Fibroblast of pulmonary artery (primary cell): ENCODE data around the gene GDAP1L1.
"Not testable (repeated sequence)": the region's sequence is repeated elsewhere in the genome, so short reads cannot be mapped to it uniquely, and the experiment has no call there.

ENCODE experiments used
- DNase-seq: peaks from one replicate; pipeline ENCODE4 v3.0.0-alpha.2; 2010; ENCODE audit warnings: low read depth
- H3K4me3 ChIP-seq: replicated peaks from 2 replicates; pipeline ENCODE4 v1.5.1; 2011; ENCODE audit warnings: low read depth, mild to moderate bottlenecking, control low read depth, low read length, moderate library complexity
- CTCF ChIP-seq: IDR thresholded peaks from 2 replicates; pipeline ENCODE4 v1.5.1; 2011; ENCODE audit warnings: mild to moderate bottlenecking, control low read depth, low read length, inconsistent platforms; ENCODE audit errors: missing control alignments

GDAP1L1 gene

GRCh38 chr20:44284032-44284431 lies 36.9 kb downstream of the GDAP1L1 start:
- DNase-seq = no peak
- H3K4me3 ChIP-seq = no peak overlapping the region
- no peak for TF ChIP-seq CTCF

GRCh38 chr20:44287272-44288097 lies 40.4 kb downstream of the GDAP1L1 start:
- DNase-seq = peak; percentile 45

GRCh38 chr20:44288252-44288651 lies 41.1 kb downstream of the GDAP1L1 start:
- no peak for DNase-seq
- no peak overlapping the region for H3K4me3 ChIP-seq
- TF ChIP-seq CTCF = no peak

More at GRCh38 chr20:44287272-44288097, 40.4 kb downstream of the GDAP1L1 start:
- H3K4me3 ChIP-seq = no peak overlapping the region
- TF ChIP-seq CTCF = no peak

- no peak for DNase-seq
Measured at GRCh38 chr20:44291754-44292153, 44.6 kb downstream of the GDAP1L1 start.

GRCh38 chr20:44296011-44296410 lies 48.9 kb downstream of the GDAP1L1 start:
- no peak for DNase-seq
- H3K4me3 ChIP-seq = no peak overlapping the region
- TF ChIP-seq CTCF = no peak

More at GRCh38 chr20:44291754-44292153, 44.6 kb downstream of the GDAP1L1 start:
- H3K4me3 ChIP-seq = no peak overlapping the region
- TF ChIP-seq CTCF = no peak

- TF ChIP-seq CTCF = no peak
Measured at GRCh38 chr20:44297721-44298120, 50.6 kb downstream of the GDAP1L1 start.

GRCh38 chr20:44299011-44299535 lies 52.0 kb downstream of the GDAP1L1 start:
- not testable (repeated sequence) for DNase-seq, H3K4me3 ChIP-seq

More at GRCh38 chr20:44297721-44298120, 50.6 kb downstream of the GDAP1L1 start:
- H3K4me3 ChIP-seq = no peak overlapping the region
- DNase-seq = no peak
